A549 (cell line): Measurements from ENCODE around the gene RNH1.

Experiments
- CBX2 ChIP-seq: fragments of 200-600 bp; sonication (generic); IDR thresholded peaks from 2 replicates; pipeline ENCODE4 v1.6.1; 2016; ENCODE audit warnings: low read depth, mild to moderate bottlenecking, borderline replicate concordance
- CTCF ChIP-seq: fragments of >200 bp; sonication (Bioruptor Twin); formaldehyde crosslinking; IDR thresholded peaks from 3 replicates; pipeline ENCODE4 v1.5.1; 2016
- E2F6 ChIP-seq: IDR thresholded peaks from 2 replicates; pipeline ENCODE4 v1.6.1; 2012; ENCODE audit warnings: low read depth, borderline replicate concordance
- EP300 ChIP-seq, 2 experiments: fragments of >200 bp; sonication (Bioruptor Twin); formaldehyde crosslinking; IDR thresholded peaks; 2 replicates in 1 of 2; 3 replicates in 1 of 2; pipeline ENCODE4 v1.6.1; 2016 to 2017
- HOXA7 ChIP-seq: fragments of 250-450 bp; sonication (Bioruptor Pico); IDR thresholded peaks from 2 replicates; pipeline ENCODE4 v1.5.0; 2020; ENCODE audit warnings: mild to moderate bottlenecking, moderate library complexity
- JUN ChIP-seq, 2 experiments: fragments of >200 bp; sonication (Bioruptor Twin); formaldehyde crosslinking; IDR thresholded peaks; 2 replicates in 1 of 2; 3 replicates in 1 of 2; pipeline ENCODE4 v1.6.1; 2016 to 2017
- MAZ ChIP-seq: fragments of 150-350 bp; IDR thresholded peaks from 2 replicates; pipeline ENCODE4 v1.6.1; 2014; ENCODE audit warnings: antibody characterized with exemption, low read depth, low read length, borderline replicate concordance
- MYC ChIP-seq: IDR thresholded peaks from 2 replicates; pipeline ENCODE4 v1.6.1; 2012; ENCODE audit warnings: mild to moderate bottlenecking, inconsistent platforms, low read length, improper control_type of control experiment, borderline replicate concordance
- PBX3 ChIP-seq: IDR thresholded peaks from 2 replicates; pipeline ENCODE4 v1.6.1; 2012
- POLR2A ChIP-seq: IDR thresholded peaks from 2 replicates; pipeline ENCODE4 v1.6.1; 2012; ENCODE audit warnings: mild to moderate bottlenecking, low read length
- RARB ChIP-seq: fragments of 250-450 bp; sonication (Bioruptor Pico); IDR thresholded peaks from 2 replicates; pipeline ENCODE4 v1.8.0; 2021; ENCODE audit warnings: mild to moderate bottlenecking, moderate library complexity
- TP53 ChIP-seq: fragments of 250-450 bp; sonication (Bioruptor Pico); IDR thresholded peaks from 2 replicates; pipeline ENCODE4 v1.5.0; 2021; ENCODE audit warnings: mild to moderate bottlenecking, moderate library complexity
- USF2 ChIP-seq: fragments of 450-650 bp; IDR thresholded peaks from 2 replicates; pipeline ENCODE4 v1.6.1; 2014; ENCODE audit warnings: antibody characterized with exemption

DNA sequence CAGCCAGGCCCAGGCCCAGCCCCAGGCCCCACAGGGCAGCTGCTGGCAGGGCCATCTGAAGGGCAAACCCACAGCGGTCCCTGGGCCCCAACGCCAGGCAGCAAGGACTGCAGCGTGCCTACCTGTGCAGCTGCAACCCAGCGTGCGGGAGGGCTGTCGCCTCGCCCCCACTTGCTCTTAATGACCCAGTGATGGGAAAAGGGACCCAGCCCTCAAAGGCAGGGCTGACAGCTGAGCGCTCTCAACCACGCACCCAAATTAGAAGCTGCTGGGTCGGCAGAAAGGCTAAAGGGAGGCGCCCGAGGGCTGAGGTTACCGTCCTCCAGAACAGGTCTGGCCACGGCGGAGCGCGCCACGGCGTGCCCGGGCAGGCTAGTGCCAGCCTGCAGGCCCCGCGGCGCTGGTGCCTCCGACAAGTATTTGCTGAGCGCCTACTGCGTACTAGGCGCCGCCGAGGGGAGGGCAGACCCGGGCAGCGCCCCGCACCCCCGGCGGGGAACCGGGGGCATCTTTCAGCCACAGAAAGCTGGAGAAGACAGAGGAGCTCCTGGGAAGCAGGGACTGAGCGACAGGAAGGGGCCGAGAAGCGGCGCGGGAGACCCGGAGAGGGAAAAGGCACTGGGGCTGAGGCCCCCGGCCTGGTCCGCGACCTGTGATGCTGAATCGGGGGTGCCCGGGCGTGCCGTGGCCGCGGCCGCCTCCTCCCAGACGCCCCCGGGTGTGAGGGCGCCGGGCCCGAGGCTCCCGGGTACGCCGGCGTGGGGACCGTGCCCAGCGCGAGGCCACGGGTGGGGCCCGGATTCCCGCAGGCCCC, 27.6 kb upstream of the RNH1 start:
- no peak for TF ChIP-seq CTCF
- TF ChIP-seq POLR2A: no peak
- TF ChIP-seq TP53 (CRISPR knock-in tag): no peak
- TF ChIP-seq CBX2: no peak
- no peak for TF ChIP-seq PBX3
- TF ChIP-seq JUN (IDR thresholded peaks at IDR 0.05): no peak; a peak in 1 of 5 replicates
- TF ChIP-seq USF2: no peak
- TF ChIP-seq MYC: no peak
- no peak for TF ChIP-seq RARB (CRISPR knock-in tag)
- no peak for TF ChIP-seq EP300 (IDR thresholded peaks at IDR 0.05)
- TF ChIP-seq HOXA7: no peak
- TF ChIP-seq E2F6: no peak
- TF ChIP-seq MAZ: no peak
